HEK293 (cell line): Measurements from ENCODE around the gene VWA3A.
A peak's percentile ranks its signal among the peaks of the same experiment; 100 is the strongest.

Source experiments
- EGR2 ChIP-seq: fragments of 450-650 bp; formaldehyde crosslinking; IDR thresholded peaks from 2 replicates; pipeline ENCODE4 v1.5.1; 2016; ENCODE audit warnings: low read depth, missing biosample characterization, missing genetic modification characterization
- PRDM1 ChIP-seq: fragments of 450-650 bp; formaldehyde crosslinking; IDR thresholded peaks from 2 replicates; pipeline ENCODE4; 2016; ENCODE audit warnings: missing biosample characterization, missing genetic modification characterization
- SCRT1 ChIP-seq: fragments of 450-650 bp; formaldehyde crosslinking; IDR thresholded peaks from 2 replicates; pipeline ENCODE4 v1.5.1; 2016; ENCODE audit warnings: missing biosample characterization, missing genetic modification characterization, borderline replicate concordance
- SP7 ChIP-seq: fragments of 450-650 bp; formaldehyde crosslinking; IDR thresholded peaks from 2 replicates; pipeline ENCODE4 v1.5.1; 2016; ENCODE audit warnings: missing biosample characterization, missing genetic modification characterization
- TCF7L2 ChIP-seq: IDR thresholded peaks from 2 replicates; pipeline ENCODE4 v1.6.1; 2011; ENCODE audit warnings: low read depth, mild to moderate bottlenecking, inconsistent platforms, low read length, moderate library complexity, borderline replicate concordance
- YY2 ChIP-seq: fragments of 450-650 bp; formaldehyde crosslinking; IDR thresholded peaks from 2 replicates; pipeline ENCODE4 v1.5.1; 2016; ENCODE audit warnings: missing biosample characterization, missing genetic modification characterization
- ZFHX2 ChIP-seq: fragments of 450-650 bp; formaldehyde crosslinking; conservative IDR thresholded peaks from 2 replicates; pipeline ENCODE4 v1.5.1; 2016; ENCODE audit warnings: missing biosample characterization, missing genetic modification characterization
- ZNF121 ChIP-seq: fragments of 450-650 bp; formaldehyde crosslinking; IDR thresholded peaks from 2 replicates; pipeline ENCODE4 v1.5.1; 2016; ENCODE audit warnings: missing biosample characterization, missing genetic modification characterization
- ZNF133 ChIP-seq: fragments of 450-650 bp; formaldehyde crosslinking; IDR thresholded peaks from 2 replicates; pipeline ENCODE4 v1.5.1; 2016; ENCODE audit warnings: missing biosample characterization, missing genetic modification characterization
- ZNF169 ChIP-seq: fragments of 450-650 bp; formaldehyde crosslinking; IDR thresholded peaks from 2 replicates; pipeline ENCODE4 v1.5.1; 2016; ENCODE audit warnings: missing biosample characterization, missing genetic modification characterization
- ZNF221 ChIP-seq: fragments of 450-650 bp; formaldehyde crosslinking; IDR thresholded peaks from 2 replicates; pipeline ENCODE4 v1.5.1; 2017; ENCODE audit warnings: missing biosample characterization, missing genetic modification characterization, borderline replicate concordance
- ZNF23 ChIP-seq: fragments of 450-650 bp; formaldehyde crosslinking; IDR thresholded peaks from 2 replicates; pipeline ENCODE4 v1.5.1; 2016; ENCODE audit warnings: missing biosample characterization, missing genetic modification characterization, borderline replicate concordance
- ZNF555 ChIP-seq: fragments of 450-650 bp; formaldehyde crosslinking; conservative IDR thresholded peaks from 2 replicates; pipeline ENCODE4 v1.5.1; 2017; ENCODE audit warnings: missing biosample characterization, mild to moderate bottlenecking, missing genetic modification characterization, inconsistent platforms
- ZNF629 ChIP-seq: fragments of 450-650 bp; formaldehyde crosslinking; IDR thresholded peaks from 2 replicates; pipeline ENCODE4 v1.5.1; 2017; ENCODE audit warnings: missing biosample characterization, missing genetic modification characterization
- ZNF747 ChIP-seq: fragments of 450-650 bp; formaldehyde crosslinking; IDR thresholded peaks from 2 replicates; pipeline ENCODE4 v1.5.1; 2016; ENCODE audit warnings: missing biosample characterization, missing genetic modification characterization
- TF ChIP-seq, protein P1 (sequence below): IDR thresholded peaks from 2 replicates; pipeline ENCODE4 v1.6.1; 2011; ENCODE audit warnings: mild to moderate bottlenecking, low read depth, low read length, borderline replicate concordance
- TF ChIP-seq, protein P2 (sequence below): fragments of 450-650 bp; formaldehyde crosslinking; IDR thresholded peaks from 2 replicates; pipeline ENCODE4 v1.5.1; 2016; ENCODE audit warnings: missing biosample characterization, missing genetic modification characterization
- TF ChIP-seq, protein P3 (sequence below): fragments of 450-650 bp; formaldehyde crosslinking; conservative IDR thresholded peaks from 2 replicates; pipeline ENCODE4 v1.5.1; 2016; ENCODE audit warnings: low read depth, missing biosample characterization, missing genetic modification characterization
- TF ChIP-seq, protein P4 (sequence below): fragments of 450-650 bp; formaldehyde crosslinking; IDR thresholded peaks from 2 replicates; pipeline ENCODE4 v1.5.1; 2016; ENCODE audit warnings: missing biosample characterization, missing genetic modification characterization, borderline replicate concordance
- TF ChIP-seq, protein P5 (sequence below): sonication (generic); formaldehyde crosslinking; IDR thresholded peaks from 2 replicates; pipeline ENCODE4 v1.8.1; 2022; ENCODE audit warnings: mild to moderate bottlenecking, moderate library complexity, missing genetic modification reagents
- TF ChIP-seq, protein P6 (sequence below): fragments of 450-650 bp; formaldehyde crosslinking; conservative IDR thresholded peaks from 2 replicates; pipeline ENCODE4 v1.5.1; 2016; ENCODE audit warnings: low read depth, missing biosample characterization, missing genetic modification characterization

The VWA3A gene

DNA sequence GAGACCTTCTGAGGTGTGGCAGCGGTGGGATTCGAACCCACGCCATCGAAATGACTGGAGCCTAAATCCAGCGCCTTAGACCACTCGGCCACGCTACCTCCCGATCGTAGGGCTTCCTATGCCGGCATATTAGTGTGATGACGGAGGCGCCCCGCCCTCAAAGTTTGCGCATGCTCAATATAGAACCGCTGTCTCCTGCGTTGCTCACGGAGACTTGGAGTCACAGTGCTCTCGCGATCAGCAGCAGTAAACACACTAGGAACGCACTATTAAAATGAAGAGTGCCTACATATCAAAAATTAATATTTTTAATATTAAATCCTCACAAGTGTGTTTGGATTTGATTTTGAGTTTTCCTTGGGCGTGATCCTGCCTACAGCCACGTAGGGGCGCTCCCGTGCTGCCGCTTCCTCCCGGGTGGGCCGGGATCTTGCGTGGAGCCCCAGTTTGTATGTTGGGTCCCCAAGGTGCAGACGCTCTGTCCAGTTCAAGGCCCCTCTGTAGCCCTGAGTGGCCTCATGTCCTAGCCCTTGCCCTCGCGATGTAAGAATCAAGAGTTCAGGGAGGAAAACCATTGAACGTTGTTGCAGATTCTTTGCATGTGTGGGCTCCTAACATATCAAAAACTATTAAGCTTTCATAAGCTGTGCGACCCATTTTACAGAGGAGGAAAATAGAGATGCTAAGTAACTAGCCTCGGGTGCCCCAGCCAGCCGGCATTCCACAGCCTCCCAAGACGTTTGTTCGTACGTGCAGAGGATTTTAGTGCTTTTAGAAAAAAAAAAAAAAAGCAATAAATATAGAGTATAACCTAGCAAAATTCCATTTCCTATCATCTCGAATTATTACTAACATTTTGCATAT, 103.6 kb downstream of the VWA3A start (continued):
- TF ChIP-seq, protein P1, sequence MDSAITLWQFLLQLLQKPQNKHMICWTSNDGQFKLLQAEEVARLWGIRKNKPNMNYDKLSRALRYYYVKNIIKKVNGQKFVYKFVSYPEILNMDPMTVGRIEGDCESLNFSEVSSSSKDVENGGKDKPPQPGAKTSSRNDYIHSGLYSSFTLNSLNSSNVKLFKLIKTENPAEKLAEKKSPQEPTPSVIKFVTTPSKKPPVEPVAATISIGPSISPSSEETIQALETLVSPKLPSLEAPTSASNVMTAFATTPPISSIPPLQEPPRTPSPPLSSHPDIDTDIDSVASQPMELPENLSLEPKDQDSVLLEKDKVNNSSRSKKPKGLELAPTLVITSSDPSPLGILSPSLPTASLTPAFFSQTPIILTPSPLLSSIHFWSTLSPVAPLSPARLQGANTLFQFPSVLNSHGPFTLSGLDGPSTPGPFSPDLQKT = no peak
- no peak for TF ChIP-seq ZNF747 (tag by site-specific recombination)
- no peak for TF ChIP-seq ZNF555 (tag by site-specific recombination)
- no peak for TF ChIP-seq ZNF221
- TF ChIP-seq, protein P2, sequence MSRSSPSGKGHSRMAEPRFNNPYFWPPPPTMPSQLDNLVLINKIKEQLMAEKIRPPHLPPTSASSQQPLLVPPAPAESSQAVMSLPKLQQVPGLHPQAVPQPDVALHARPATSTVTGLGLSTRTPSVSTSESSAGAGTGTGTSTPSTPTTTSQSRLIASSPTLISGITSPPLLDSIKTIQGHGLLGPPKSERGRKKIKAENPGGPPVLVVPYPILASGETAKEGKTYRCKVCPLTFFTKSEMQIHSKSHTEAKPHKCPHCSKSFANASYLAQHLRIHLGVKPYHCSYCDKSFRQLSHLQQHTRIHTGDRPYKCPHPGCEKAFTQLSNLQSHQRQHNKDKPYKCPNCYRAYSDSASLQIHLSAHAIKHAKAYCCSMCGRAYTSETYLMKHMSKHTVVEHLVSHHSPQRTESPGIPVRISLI (tag by site-specific recombination) = no peak
- TF ChIP-seq ZFHX2 (tag by site-specific recombination) = no peak; the same call in 1 of the 2 replicates
- 0 out of 2 replicates have a peak, but pooled peaks have one; percentile 29 for TF ChIP-seq YY2
- peak; percentile 70 for TF ChIP-seq SP7
- no peak for TF ChIP-seq ZNF169 (tag by site-specific recombination)
- TF ChIP-seq ZNF23 (tag by site-specific recombination) = no peak
- TF ChIP-seq, protein P3, sequence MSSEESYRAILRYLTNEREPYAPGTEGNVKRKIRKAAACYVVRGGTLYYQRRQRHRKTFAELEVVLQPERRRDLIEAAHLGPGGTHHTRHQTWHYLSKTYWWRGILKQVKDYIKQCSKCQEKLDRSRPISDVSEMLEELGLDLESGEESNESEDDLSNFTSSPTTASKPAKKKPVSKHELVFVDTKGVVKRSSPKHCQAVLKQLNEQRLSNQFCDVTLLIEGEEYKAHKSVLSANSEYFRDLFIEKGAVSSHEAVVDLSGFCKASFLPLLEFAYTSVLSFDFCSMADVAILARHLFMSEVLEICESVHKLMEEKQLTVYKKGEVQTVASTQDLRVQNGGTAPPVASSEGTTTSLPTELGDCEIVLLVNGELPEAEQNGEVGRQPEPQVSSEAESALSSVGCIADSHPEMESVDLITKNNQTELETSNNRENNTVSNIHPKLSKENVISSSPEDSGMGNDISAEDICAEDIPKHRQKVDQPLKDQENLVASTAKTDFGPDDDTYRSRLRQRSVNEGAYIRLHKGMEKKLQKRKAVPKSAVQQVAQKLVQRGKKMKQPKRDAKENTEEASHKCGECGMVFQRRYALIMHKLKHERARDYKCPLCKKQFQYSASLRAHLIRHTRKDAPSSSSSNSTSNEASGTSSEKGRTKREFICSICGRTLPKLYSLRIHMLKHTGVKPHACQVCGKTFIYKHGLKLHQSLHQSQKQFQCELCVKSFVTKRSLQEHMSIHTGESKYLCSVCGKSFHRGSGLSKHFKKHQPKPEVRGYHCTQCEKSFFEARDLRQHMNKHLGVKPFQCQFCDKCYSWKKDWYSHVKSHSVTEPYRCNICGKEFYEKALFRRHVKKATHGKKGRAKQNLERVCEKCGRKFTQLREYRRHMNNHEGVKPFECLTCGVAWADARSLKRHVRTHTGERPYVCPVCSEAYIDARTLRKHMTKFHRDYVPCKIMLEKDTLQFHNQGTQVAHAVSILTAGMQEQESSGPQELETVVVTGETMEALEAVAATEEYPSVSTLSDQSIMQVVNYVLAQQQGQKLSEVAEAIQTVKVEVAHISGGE (tag by site-specific recombination) = no peak
- no peak for TF ChIP-seq PRDM1
- peak; percentile 99 for TF ChIP-seq ZNF121
- TF ChIP-seq EGR2 = no peak
- no peak for TF ChIP-seq SCRT1
- TF ChIP-seq TCF7L2 = no peak
- TF ChIP-seq, protein P4, sequence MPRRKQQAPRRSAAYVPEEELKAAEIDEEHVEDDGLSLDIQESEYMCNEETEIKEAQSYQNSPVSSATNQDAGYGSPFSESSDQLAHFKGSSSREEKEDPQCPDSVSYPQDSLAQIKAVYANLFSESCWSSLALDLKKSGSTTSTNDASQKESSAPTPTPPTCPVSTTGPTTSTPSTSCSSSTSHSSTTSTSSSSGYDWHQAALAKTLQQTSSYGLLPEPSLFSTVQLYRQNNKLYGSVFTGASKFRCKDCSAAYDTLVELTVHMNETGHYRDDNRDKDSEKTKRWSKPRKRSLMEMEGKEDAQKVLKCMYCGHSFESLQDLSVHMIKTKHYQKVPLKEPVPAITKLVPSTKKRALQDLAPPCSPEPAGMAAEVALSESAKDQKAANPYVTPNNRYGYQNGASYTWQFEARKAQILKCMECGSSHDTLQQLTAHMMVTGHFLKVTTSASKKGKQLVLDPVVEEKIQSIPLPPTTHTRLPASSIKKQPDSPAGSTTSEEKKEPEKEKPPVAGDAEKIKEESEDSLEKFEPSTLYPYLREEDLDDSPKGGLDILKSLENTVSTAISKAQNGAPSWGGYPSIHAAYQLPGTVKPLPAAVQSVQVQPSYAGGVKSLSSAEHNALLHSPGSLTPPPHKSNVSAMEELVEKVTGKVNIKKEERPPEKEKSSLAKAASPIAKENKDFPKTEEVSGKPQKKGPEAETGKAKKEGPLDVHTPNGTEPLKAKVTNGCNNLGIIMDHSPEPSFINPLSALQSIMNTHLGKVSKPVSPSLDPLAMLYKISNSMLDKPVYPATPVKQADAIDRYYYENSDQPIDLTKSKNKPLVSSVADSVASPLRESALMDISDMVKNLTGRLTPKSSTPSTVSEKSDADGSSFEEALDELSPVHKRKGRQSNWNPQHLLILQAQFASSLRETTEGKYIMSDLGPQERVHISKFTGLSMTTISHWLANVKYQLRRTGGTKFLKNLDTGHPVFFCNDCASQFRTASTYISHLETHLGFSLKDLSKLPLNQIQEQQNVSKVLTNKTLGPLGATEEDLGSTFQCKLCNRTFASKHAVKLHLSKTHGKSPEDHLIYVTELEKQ (tag by site-specific recombination) = peak; percentile 7; the same call in 1 of the 2 replicates
- TF ChIP-seq ZNF133 (tag by site-specific recombination) = no peak
- TF ChIP-seq, protein P5, sequence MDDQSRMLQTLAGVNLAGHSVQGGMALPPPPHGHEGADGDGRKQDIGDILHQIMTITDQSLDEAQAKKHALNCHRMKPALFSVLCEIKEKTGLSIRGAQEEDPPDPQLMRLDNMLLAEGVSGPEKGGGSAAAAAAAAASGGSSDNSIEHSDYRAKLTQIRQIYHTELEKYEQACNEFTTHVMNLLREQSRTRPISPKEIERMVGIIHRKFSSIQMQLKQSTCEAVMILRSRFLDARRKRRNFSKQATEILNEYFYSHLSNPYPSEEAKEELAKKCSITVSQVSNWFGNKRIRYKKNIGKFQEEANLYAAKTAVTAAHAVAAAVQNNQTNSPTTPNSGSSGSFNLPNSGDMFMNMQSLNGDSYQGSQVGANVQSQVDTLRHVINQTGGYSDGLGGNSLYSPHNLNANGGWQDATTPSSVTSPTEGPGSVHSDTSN (CRISPR knock-in tag) = no peak
- peak; percentile 76 for TF ChIP-seq ZNF629 (tag by site-specific recombination)
- TF ChIP-seq, protein P6, sequence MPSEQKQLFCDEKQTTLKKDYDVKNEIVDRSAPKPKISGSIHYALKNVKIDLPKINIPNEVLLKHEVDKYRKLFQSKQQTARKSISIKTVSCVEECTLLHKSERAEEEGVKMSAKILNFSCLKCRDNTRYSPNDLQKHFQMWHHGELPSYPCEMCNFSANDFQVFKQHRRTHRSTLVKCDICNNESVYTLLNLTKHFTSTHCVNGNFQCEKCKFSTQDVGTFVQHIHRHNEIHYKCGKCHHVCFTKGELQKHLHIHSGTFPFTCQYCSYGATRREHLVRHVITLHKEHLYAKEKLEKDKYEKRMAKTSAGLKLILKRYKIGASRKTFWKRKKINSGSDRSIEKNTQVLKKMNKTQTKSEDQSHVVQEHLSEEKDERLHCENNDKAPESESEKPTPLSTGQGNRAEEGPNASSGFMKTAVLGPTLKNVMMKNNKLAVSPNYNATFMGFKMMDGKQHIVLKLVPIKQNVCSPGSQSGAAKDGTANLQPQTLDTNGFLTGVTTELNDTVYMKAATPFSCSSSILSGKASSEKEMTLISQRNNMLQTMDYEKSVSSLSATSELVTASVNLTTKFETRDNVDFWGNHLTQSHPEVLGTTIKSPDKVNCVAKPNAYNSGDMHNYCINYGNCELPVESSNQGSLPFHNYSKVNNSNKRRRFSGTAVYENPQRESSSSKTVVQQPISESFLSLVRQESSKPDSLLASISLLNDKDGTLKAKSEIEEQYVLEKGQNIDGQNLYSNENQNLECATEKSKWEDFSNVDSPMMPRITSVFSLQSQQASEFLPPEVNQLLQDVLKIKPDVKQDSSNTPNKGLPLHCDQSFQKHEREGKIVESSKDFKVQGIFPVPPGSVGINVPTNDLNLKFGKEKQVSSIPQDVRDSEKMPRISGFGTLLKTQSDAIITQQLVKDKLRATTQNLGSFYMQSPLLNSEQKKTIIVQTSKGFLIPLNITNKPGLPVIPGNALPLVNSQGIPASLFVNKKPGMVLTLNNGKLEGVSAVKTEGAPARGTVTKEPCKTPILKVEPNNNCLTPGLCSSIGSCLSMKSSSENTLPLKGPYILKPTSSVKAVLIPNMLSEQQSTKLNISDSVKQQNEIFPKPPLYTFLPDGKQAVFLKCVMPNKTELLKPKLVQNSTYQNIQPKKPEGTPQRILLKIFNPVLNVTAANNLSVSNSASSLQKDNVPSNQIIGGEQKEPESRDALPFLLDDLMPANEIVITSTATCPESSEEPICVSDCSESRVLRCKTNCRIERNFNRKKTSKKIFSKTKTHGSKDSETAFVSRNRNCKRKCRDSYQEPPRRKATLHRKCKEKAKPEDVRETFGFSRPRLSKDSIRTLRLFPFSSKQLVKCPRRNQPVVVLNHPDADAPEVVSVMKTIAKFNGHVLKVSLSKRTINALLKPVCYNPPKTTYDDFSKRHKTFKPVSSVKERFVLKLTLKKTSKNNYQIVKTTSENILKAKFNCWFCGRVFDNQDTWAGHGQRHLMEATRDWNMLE (tag by site-specific recombination) = no peak
